Uterus (tissue), 2 donors: Measurements from ENCODE around the gene KRT7.

Source experiments
- CTCF ChIP-seq, 4 experiments: fragments of 200-600 bp in 2 of 4; fragments of 450-650 bp in 2 of 4; sonication (generic) in 2 of 4; IDR thresholded peaks; one replicate each; pipeline ENCODE4 v1.5.1; 2016 to 2019; ENCODE audit warnings: antibody characterized with exemption in 4 of 4, mild to moderate bottlenecking in 2 of 4, moderate library complexity in 1 of 4
- POLR2A ChIP-seq, 2 donors: fragments of 450-650 bp; IDR thresholded peaks; one replicate each; pipeline ENCODE4 v1.6.1; 2016; ENCODE audit warnings: antibody characterized with exemption in 2 of 2, mild to moderate bottlenecking in 1 of 2, moderate library complexity in 1 of 2

GRCh38 chr12:52238916-52239646 is 6.0 kb downstream of the KRT7 start:
- no peak for TF ChIP-seq CTCF (IDR thresholded peaks at IDR 0.05)
- no peak for TF ChIP-seq POLR2A (IDR thresholded peaks at IDR 0.05)
